SK-N-SH (cell line): ENCODE data around the gene DDA1. TPM values are rescaled to one million over a fixed set of nuclear protein-coding genes. Genes with fewer than 3 reads are reported as not detected.

Source experiments
- CTCF ChIA-PET: fragments of 300-600, 350-600 bp; formaldehyde crosslinking; extraction: SDS; loops from one replicate; lab custom pipeline; 2021; lab: Yijun Ruan, JAX
- POLR2A ChIA-PET: fragments of 350-600 bp; sonication (Branson Sonifier 250); formaldehyde crosslinking; extraction: SDS; loops from one replicate; lab custom pipeline; 2020; ENCODE audit warnings: antibody characterized with exemption, inconsistent platforms; lab: Yijun Ruan, JAX
- DNase-seq: peaks from one replicate; pipeline ENCODE4 v3.0.0; 2012
- H2AFZ ChIP-seq: fragments of 200-600 bp; sonication (generic); 2 replicates; pipeline ENCODE4 v1.8.1; 2016; ENCODE audit warnings: antibody characterized with exemption, mild to moderate bottlenecking, low read depth
- H3F3A ChIP-seq: fragments of 200-600 bp; sonication (generic); replicated peaks from 2 replicates; pipeline ENCODE3; 2016; ENCODE audit warnings: antibody characterized with exemption, mild to moderate bottlenecking; ENCODE audit not compliant: insufficient read depth
- H3K27ac ChIP-seq, 2 experiments: fragments of 200-500 bp in 1 of 2; fragments of 200-600 bp in 1 of 2; sonication (Bioruptor generic) in 1 of 2; sonication (generic), shearing (Covaris generic) in 1 of 2; 2 replicates each; pipeline versions ENCODE4 v1.5.1 to v1.6.1; 2014 to 2016; ENCODE audit warnings: low read depth in 2 of 2, inconsistent platforms in 1 of 2, low read length in 1 of 2, mild to moderate bottlenecking in 1 of 2, mixed read lengths in 1 of 2
- H3K27me3 ChIP-seq: fragments of 200-600 bp; sonication (generic), shearing (Covaris generic); 2 replicates; pipeline ENCODE4 v1.6.1; 2016; ENCODE audit warnings: mixed run types; ENCODE audit not compliant: insufficient read depth
- H3K36me3 ChIP-seq, 2 experiments: fragments of 200-500 bp in 1 of 2; fragments of 200-600 bp in 1 of 2; sonication (Bioruptor generic) in 1 of 2; sonication (generic) in 1 of 2; replicated peaks in 1 of 2; 2 replicates each; pipeline versions ENCODE3 to v1.5.1; 2014 to 2016; ENCODE audit warnings: low read length in 1 of 2, mild to moderate bottlenecking in 1 of 2; ENCODE audit not compliant: insufficient read depth in 2 of 2, control insufficient read depth in 1 of 2
- H3K4me1 ChIP-seq, 2 experiments: fragments of 200-500 bp in 1 of 2; fragments of 200-600 bp in 1 of 2; sonication (Bioruptor generic) in 1 of 2; sonication (generic), shearing (Covaris generic) in 1 of 2; 2 replicates each; pipeline versions ENCODE4 v1.5.1 to v1.6.1; 2014 to 2016; ENCODE audit warnings: low read depth in 1 of 2, low read length in 1 of 2, mixed run types in 1 of 2; ENCODE audit not compliant: insufficient read depth in 2 of 2, control insufficient read depth in 1 of 2
- H3K4me2 ChIP-seq: fragments of 200-600 bp; sonication (generic), shearing (Covaris generic); 2 replicates; pipeline ENCODE4 v1.6.1; 2017; ENCODE audit warnings: mixed run types
- H3K4me3 ChIP-seq, 2 experiments: fragments of 200-500 bp in 1 of 2; fragments of 200-600 bp in 1 of 2; sonication (Bioruptor generic) in 1 of 2; sonication (generic), shearing (Covaris generic) in 1 of 2; 2 replicates each; pipeline versions ENCODE4 v1.5.1 to v1.8.1; 2014 to 2016; ENCODE audit warnings: low read depth in 2 of 2, inconsistent platforms in 1 of 2, low read length in 1 of 2, mild to moderate bottlenecking in 1 of 2, mixed read lengths in 1 of 2, moderate library complexity in 1 of 2
- H3K79me2 ChIP-seq: fragments of 200-600 bp; sonication (generic); 2 replicates; pipeline ENCODE4 v1.8.1; 2017; ENCODE audit warnings: mild to moderate bottlenecking; ENCODE audit not compliant: insufficient read depth
- H3K9ac ChIP-seq: fragments of 200-600 bp; sonication (generic); 2 replicates; pipeline ENCODE4 v1.6.1; 2017; ENCODE audit warnings: mixed run types
- H3K9me2 ChIP-seq: fragments of 200-600 bp; sonication (generic); 2 replicates; pipeline ENCODE4 v1.6.1; 2017; ENCODE audit warnings: mixed run types
- H3K9me3 ChIP-seq: fragments of 200-600 bp; sonication (generic); 2 replicates; pipeline ENCODE4 v1.6.1; 2017; ENCODE audit warnings: mixed run types, mild to moderate bottlenecking, moderate library complexity
- H4K20me1 ChIP-seq: fragments of 200-600 bp; sonication (generic); 2 replicates; pipeline ENCODE4 v1.6.1; 2017; ENCODE audit warnings: mild to moderate bottlenecking, mixed run types; ENCODE audit not compliant: insufficient read depth
- CHD2 ChIP-seq: fragments of 150-350 bp; IDR thresholded peaks from 2 replicates; pipeline ENCODE4 v1.6.1; 2018; ENCODE audit warnings: low read length; ENCODE audit not compliant: partially characterized antibody
- ELF1 ChIP-seq: IDR thresholded peaks from 2 replicates; pipeline ENCODE4 v1.4.0; 2012
- GABPA ChIP-seq: IDR thresholded peaks from 2 replicates; pipeline ENCODE4 v1.4.0; 2012; ENCODE audit warnings: low read depth, mild to moderate bottlenecking
- GATA2 ChIP-seq: sonication (generic); formaldehyde crosslinking; IDR thresholded peaks from 2 replicates; pipeline ENCODE4 v1.5.0; 2020; ENCODE audit warnings: mild to moderate bottlenecking, missing genetic modification reagents
- JUND ChIP-seq: IDR thresholded peaks from 2 replicates; pipeline ENCODE4 v1.4.0; 2012
- MXI1 ChIP-seq: IDR thresholded peaks from 2 replicates; pipeline ENCODE4 v1.6.1; 2012; ENCODE audit warnings: mild to moderate bottlenecking, low read depth, low read length, improper control_type of control experiment
- POLR2AphosphoS5 ChIP-seq: IDR thresholded peaks from 2 replicates; pipeline ENCODE4 v1.6.1; 2012; ENCODE audit warnings: low read depth, low read length
- RAD21 ChIP-seq: IDR thresholded peaks from 2 replicates; pipeline ENCODE4 v1.6.1; 2012; ENCODE audit warnings: mild to moderate bottlenecking, low read length
- RCOR1 ChIP-seq: fragments of 150-350 bp; IDR thresholded peaks from 2 replicates; pipeline ENCODE4 v1.6.1; 2017; ENCODE audit warnings: antibody characterized with exemption, low read length
- RXRA ChIP-seq: IDR thresholded peaks from 2 replicates; pipeline ENCODE4 v1.4.0; 2012; ENCODE audit warnings: low read depth, mild to moderate bottlenecking, borderline replicate concordance
- SIN3A ChIP-seq: IDR thresholded peaks from 2 replicates; pipeline ENCODE4 v1.6.1; 2012; ENCODE audit warnings: low read depth, mild to moderate bottlenecking, low read length, moderate library complexity, borderline replicate concordance
- SMC3 ChIP-seq: IDR thresholded peaks from 2 replicates; pipeline ENCODE4 v1.6.1; 2012; ENCODE audit warnings: low read depth, low read length, improper control_type of control experiment
- TCF12 ChIP-seq: IDR thresholded peaks from 2 replicates; pipeline ENCODE4 v1.4.0; 2012
- WGBS: methylation state at CpG from one replicate; pipeline ENCODE4 v1.1.6; 2017; ENCODE audit warnings: low lambda C conversion rate; 5-methylcytosine and 5-hydroxymethylcytosine counted together
- polyA plus RNA-seq, 3 experiments: library from polyadenylated mRNA; depleted of rRNA; stranded (reverse); fragments of >200 nt; gene quantifications; 2 replicates each; pipeline ENCODE4 v1.2.3, GENCODE V29; 2012
- TF ChIP-seq, protein P1 (sequence below): IDR thresholded peaks from 2 replicates; pipeline ENCODE4 v1.6.1; 2012; ENCODE audit warnings: mild to moderate bottlenecking, low read depth, low read length, moderate library complexity
- TF ChIP-seq, protein P2 (sequence below): IDR thresholded peaks from 2 replicates; pipeline ENCODE4 v1.4.0; 2012; ENCODE audit warnings: low read depth
- TF ChIP-seq, protein P3 (sequence below): IDR thresholded peaks from 2 replicates; pipeline ENCODE4; 2012
- TF ChIP-seq, protein P4 (sequence below): fragments of 150-350 bp; IDR thresholded peaks from 2 replicates; pipeline ENCODE4 v1.6.1; 2017; ENCODE audit warnings: antibody characterized with exemption, low read length, low read depth, borderline replicate concordance

DDA1 gene
- polyA plus RNA-seq, 1 of the 3 experiments (the other 2 are of a cell fraction): 135 TPM

DNA sequence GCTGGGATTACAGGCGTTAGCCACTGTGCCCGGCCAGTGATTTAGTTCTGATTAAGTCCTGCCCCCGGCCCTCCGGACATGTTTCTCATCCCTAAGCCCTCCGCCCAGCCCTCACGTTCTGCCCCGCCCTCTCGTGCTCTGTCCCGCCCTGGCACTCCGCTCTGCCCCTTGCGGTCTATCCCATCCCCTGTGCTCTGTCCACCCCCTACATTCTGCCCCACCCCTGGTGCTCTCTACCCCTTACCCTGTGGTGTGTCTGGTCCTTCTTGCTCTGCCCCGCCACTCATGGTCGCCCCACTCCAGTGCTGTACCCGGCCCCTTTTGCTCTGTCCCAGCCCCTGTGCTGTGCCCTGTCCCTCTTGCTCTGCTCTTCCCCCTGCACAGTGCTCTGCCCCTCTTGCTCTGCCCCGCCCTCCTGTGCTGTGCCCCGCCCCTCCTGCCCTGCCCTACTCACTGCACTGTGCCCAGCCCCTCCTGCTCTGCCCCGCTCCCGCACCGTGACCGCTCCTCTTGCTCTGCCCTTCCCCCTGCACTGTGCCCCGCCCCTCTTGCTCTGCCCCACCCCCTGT lies 31.0 kb downstream of the DDA1 start:
- H3K27me3 ChIP-seq: no peaks in the 10 kb centered on the region
- ChIA-PET POLR2A (interaction anchor here (0.6 kb wide), 1 partner anchor 645 kb away, joined by 3 read pairs; no protein-coding TSS in a partner anchor), CTCF (interaction anchor here (1.0 to 3.0 kb wide), 2 partner anchors 45 to 55 kb away, joined by 3 to 12 read pairs; no protein-coding TSS in a partner anchor)
- peaks cover 0 to 7% of the 10 kb centered on the region in 2 experiments for H3K36me3 ChIP-seq
- 94% methylated on average over 21 of the region's 21 CpGs for WGBS
- H3K4me1 ChIP-seq: peaks cover 0 to 9% of the 10 kb centered on the region in 2 experiments; a peak in 1 of 4 replicates
- H2AFZ ChIP-seq: no peak overlapping the region
- TF ChIP-seq GATA2 (CRISPR knock-in tag) (no peak), RAD21 (no peak), POLR2AphosphoS5 (no peak), SIN3A (no peak), MXI1 (no peak), RCOR1 (no peak)
- TF ChIP-seq, protein P1, sequence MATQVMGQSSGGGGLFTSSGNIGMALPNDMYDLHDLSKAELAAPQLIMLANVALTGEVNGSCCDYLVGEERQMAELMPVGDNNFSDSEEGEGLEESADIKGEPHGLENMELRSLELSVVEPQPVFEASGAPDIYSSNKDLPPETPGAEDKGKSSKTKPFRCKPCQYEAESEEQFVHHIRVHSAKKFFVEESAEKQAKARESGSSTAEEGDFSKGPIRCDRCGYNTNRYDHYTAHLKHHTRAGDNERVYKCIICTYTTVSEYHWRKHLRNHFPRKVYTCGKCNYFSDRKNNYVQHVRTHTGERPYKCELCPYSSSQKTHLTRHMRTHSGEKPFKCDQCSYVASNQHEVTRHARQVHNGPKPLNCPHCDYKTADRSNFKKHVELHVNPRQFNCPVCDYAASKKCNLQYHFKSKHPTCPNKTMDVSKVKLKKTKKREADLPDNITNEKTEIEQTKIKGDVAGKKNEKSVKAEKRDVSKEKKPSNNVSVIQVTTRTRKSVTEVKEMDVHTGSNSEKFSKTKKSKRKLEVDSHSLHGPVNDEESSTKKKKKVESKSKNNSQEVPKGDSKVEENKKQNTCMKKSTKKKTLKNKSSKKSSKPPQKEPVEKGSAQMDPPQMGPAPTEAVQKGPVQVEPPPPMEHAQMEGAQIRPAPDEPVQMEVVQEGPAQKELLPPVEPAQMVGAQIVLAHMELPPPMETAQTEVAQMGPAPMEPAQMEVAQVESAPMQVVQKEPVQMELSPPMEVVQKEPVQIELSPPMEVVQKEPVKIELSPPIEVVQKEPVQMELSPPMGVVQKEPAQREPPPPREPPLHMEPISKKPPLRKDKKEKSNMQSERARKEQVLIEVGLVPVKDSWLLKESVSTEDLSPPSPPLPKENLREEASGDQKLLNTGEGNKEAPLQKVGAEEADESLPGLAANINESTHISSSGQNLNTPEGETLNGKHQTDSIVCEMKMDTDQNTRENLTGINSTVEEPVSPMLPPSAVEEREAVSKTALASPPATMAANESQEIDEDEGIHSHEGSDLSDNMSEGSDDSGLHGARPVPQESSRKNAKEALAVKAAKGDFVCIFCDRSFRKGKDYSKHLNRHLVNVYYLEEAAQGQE: no peak
- TF ChIP-seq, protein P2, sequence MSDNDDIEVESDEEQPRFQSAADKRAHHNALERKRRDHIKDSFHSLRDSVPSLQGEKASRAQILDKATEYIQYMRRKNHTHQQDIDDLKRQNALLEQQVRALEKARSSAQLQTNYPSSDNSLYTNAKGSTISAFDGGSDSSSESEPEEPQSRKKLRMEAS: no peak
- H3K9me2 ChIP-seq: no peaks in the 10 kb centered on the region
- no peaks in the 10 kb centered on the region for H4K20me1 ChIP-seq
- H3F3A ChIP-seq: peaks cover 6% of the 10 kb centered on the region
- DNase-seq: no peak
- peaks cover 8% of the 10 kb centered on the region; the same call in 1 of the 2 replicates for H3K79me2 ChIP-seq
- no peak overlapping the region for H3K9ac ChIP-seq
- H3K9me3 ChIP-seq: no peaks in the 10 kb centered on the region
- no peak overlapping the region for H3K27ac ChIP-seq
- no peak overlapping the region for H3K4me2 ChIP-seq
- H3K4me3 ChIP-seq: no peak overlapping the region

DNA sequence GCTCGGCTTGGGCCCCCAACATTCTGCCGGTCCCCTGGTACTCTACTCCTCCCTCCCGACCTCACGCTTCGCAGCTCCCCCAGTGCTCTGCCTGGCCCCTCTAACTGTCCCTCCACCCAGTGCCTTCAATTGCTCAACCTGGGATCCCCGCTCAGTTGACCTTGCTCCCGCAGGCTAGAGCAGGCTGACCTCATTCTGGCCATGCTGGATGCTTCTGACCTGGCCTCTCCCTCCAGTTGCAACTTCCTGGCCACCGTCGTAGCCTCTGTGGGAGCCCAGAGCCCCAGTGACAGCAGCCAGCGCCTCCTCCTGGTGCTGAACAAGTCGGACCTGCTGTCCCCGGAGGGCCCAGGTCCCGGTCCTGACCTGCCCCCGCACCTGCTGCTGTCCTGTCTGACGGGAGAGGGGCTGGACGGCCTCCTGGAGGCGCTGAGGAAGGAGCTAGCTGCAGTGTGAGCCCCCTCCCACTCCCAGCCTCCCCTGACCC lies 31.6 kb downstream of the DDA1 start:
- peaks cover 0 to 7% of the 10 kb centered on the region in 2 experiments for H3K36me3 ChIP-seq
- peaks cover 8% of the 10 kb centered on the region; the same call in 1 of the 2 replicates for H3K79me2 ChIP-seq
- H2AFZ ChIP-seq: no peak overlapping the region
- CTCF ChIA-PET: interaction anchor here (1.0 to 8.9 kb wide), 4 partner anchors 44 to 55 kb away, joined by 3 to 80 read pairs (median 40); no protein-coding TSS in a partner anchor
- 87% methylated on average over 10 of the region's 17 CpGs for WGBS
- POLR2A ChIA-PET: no interaction called here
- no peak overlapping the region for H3K27ac ChIP-seq
- no peak for DNase-seq
- H3K9me2 ChIP-seq: no peaks in the 10 kb centered on the region
- no peak overlapping the region for H3K4me2 ChIP-seq
- no peaks in the 10 kb centered on the region for H3K9me3 ChIP-seq
- H3K27me3 ChIP-seq: no peaks in the 10 kb centered on the region
- no peaks in the 10 kb centered on the region for H4K20me1 ChIP-seq
- no peak overlapping the region for H3K9ac ChIP-seq
- H3K4me1 ChIP-seq: peaks cover 0 to 9% of the 10 kb centered on the region in 2 experiments; a peak in 1 of 4 replicates
- H3K4me3 ChIP-seq: no peak overlapping the region
- peaks cover 6% of the 10 kb centered on the region for H3F3A ChIP-seq
- no peak for TF ChIP-seq ELF1
- TF ChIP-seq GABPA: no peak
- TF ChIP-seq, protein P1: no peak
- TF ChIP-seq, protein P3, sequence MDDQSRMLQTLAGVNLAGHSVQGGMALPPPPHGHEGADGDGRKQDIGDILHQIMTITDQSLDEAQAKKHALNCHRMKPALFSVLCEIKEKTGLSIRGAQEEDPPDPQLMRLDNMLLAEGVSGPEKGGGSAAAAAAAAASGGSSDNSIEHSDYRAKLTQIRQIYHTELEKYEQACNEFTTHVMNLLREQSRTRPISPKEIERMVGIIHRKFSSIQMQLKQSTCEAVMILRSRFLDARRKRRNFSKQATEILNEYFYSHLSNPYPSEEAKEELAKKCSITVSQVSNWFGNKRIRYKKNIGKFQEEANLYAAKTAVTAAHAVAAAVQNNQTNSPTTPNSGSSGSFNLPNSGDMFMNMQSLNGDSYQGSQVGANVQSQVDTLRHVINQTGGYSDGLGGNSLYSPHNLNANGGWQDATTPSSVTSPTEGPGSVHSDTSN: no peak
- TF ChIP-seq SMC3: no peak
- TF ChIP-seq JUND: no peak
- TF ChIP-seq RXRA: no peak
- TF ChIP-seq TCF12: no peak
- no peak for TF ChIP-seq CHD2
- TF ChIP-seq GATA2 (CRISPR knock-in tag): no peak
- TF ChIP-seq, protein P4, sequence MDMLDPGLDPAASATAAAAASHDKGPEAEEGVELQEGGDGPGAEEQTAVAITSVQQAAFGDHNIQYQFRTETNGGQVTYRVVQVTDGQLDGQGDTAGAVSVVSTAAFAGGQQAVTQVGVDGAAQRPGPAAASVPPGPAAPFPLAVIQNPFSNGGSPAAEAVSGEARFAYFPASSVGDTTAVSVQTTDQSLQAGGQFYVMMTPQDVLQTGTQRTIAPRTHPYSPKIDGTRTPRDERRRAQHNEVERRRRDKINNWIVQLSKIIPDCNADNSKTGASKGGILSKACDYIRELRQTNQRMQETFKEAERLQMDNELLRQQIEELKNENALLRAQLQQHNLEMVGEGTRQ: no peak
